ENCODE measurements around the gene ZNF790. TPM values are rescaled to one million over a fixed set of nuclear protein-coding genes. Genes with fewer than 3 reads are reported as not detected.
"Not testable (repeated sequence)": the region's sequence is repeated elsewhere in the genome, so short reads cannot be mapped to it uniquely, and the experiment has no call there.

Gene ZNF790
- total RNA-seq, 1 experiment from 2014 or later = 4.4 TPM

- no peak for DNase-seq (ENCODE audit: low spot score)
- intact Hi-C loops (cut with micrococcal nuclease; ENCODE audit: unreplicated experiment) = no loop called here
- POLR2A ChIA-PET (ENCODE audit: low non-redundant PET) = no interaction called here
- H3K36me3 ChIP-seq (ENCODE audit: insufficient read depth, low read length, poor library complexity, severe bottlenecking) = peaks cover 3% of the 10 kb centered on the region
- no TSS peak for BruUV-seq (replicated peaks)
- no peaks in the 10 kb centered on the region for H3K4me1 ChIP-seq (ENCODE audit: insufficient read depth, low read length, poor library complexity, severe bottlenecking)
- no peak overlapping the region for H3K27ac ChIP-seq (ENCODE audit: low read depth, low read length, poor library complexity, severe bottlenecking)
- no peak for TF ChIP-seq EZH2 (IDR thresholded peaks at IDR 0.05; ENCODE audit: borderline replicate concordance, low read depth, low read length, poor library complexity, severe bottlenecking)
- no peak for TF ChIP-seq CTCF (conservative IDR thresholded peaks at IDR 0.05; ENCODE audit: low read depth, low read length)
- no peaks in the 10 kb centered on the region for H3K27me3 ChIP-seq (replicated peaks; ENCODE audit: insufficient read depth, low read depth, low read length, poor library complexity)
- no peak overlapping the region for H3K4me3 ChIP-seq (ENCODE audit: low read depth, low read length, poor library complexity, severe bottlenecking)
- H3K9me3 ChIP-seq (ENCODE audit: low read depth, low read length, poor library complexity, severe bottlenecking) = peaks cover 28% of the 10 kb centered on the region
- CTCF ChIA-PET = no interaction called here
These were observed 32.8 kb downstream of the ZNF790 start for GRCh38 chr19:36805364-36805763.

- intact Hi-C loops (cut with micrococcal nuclease; ENCODE audit: unreplicated experiment) = loop anchor here (1.0 kb wide), 1 partner anchor 53 kb away; the partner anchor contains the start of gene ZNF345
- CTCF ChIA-PET = no interaction called here
- Histone ChIP-seq H3K4me3 (ENCODE audit: low read depth, low read length, poor library complexity, severe bottlenecking) (peak overlapping the region; percentile 59), H3K9me3 (ENCODE audit: low read depth, low read length, poor library complexity, severe bottlenecking) (peaks cover 21% of the 10 kb centered on the region), H3K36me3 (ENCODE audit: insufficient read depth, low read length, poor library complexity, severe bottlenecking) (no peaks in the 10 kb centered on the region), H3K27ac (ENCODE audit: low read depth, low read length, poor library complexity, severe bottlenecking) (no peak overlapping the region), H3K4me1 (ENCODE audit: insufficient read depth, low read length, poor library complexity, severe bottlenecking) (no peaks in the 10 kb centered on the region), H3K27me3 (replicated peaks; ENCODE audit: insufficient read depth, low read depth, low read length, poor library complexity) (no peaks in the 10 kb centered on the region)
- TSS peak; percentile 80 for BruUV-seq (replicated peaks)
- no peak for DNase-seq (ENCODE audit: low spot score)
- POLR2A ChIA-PET (ENCODE audit: low non-redundant PET) = interaction anchor here (0.6 kb wide), 1 partner anchor 18 kb away, joined by 3 read pairs; no protein-coding TSS in a partner anchor
- TF ChIP-seq CTCF (conservative IDR thresholded peaks at IDR 0.05; ENCODE audit: low read depth, low read length) = no peak
- TF ChIP-seq EZH2 (IDR thresholded peaks at IDR 0.05; ENCODE audit: borderline replicate concordance, low read depth, low read length, poor library complexity, severe bottlenecking) = no peak
These were observed 40.4 kb downstream of the ZNF790 start for GRCh38 chr19:36797786-36798108.

DNA sequence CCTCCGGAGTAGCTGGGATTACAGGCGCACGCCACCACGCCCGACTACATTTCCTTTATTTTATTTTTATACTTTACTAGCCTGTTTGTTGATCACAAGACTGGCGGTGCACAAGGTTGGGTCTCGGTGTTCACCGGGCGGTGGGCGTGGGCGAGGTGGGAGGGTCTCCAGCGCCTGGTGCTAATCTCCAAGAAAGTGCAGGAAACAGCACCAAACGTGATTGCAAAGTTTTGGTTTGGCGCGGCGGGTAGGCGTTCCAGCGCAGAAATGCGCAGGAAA is 41.5 kb downstream of the ZNF790 start:
- H3K4me1 ChIP-seq (ENCODE audit: insufficient read depth, low read length, poor library complexity, severe bottlenecking) = no peaks in the 10 kb centered on the region
- peaks cover 21% of the 10 kb centered on the region for H3K9me3 ChIP-seq (ENCODE audit: low read depth, low read length, poor library complexity, severe bottlenecking)
- ChIA-PET POLR2A (ENCODE audit: low non-redundant PET) (no interaction called here), CTCF (no interaction called here)
- no peak for DNase-seq (ENCODE audit: low spot score)
- no TSS peak for BruUV-seq (replicated peaks)
- intact Hi-C loops (cut with micrococcal nuclease; ENCODE audit: unreplicated experiment) = no loop called here
- H3K27me3 ChIP-seq (replicated peaks; ENCODE audit: insufficient read depth, low read depth, low read length, poor library complexity) = no peaks in the 10 kb centered on the region
- no peak overlapping the region for H3K27ac ChIP-seq (ENCODE audit: low read depth, low read length, poor library complexity, severe bottlenecking)
- TF ChIP-seq EZH2 (IDR thresholded peaks at IDR 0.05; ENCODE audit: borderline replicate concordance, low read depth, low read length, poor library complexity, severe bottlenecking) = no peak
- no peaks in the 10 kb centered on the region for H3K36me3 ChIP-seq (ENCODE audit: insufficient read depth, low read length, poor library complexity, severe bottlenecking)
- H3K4me3 ChIP-seq (ENCODE audit: low read depth, low read length, poor library complexity, severe bottlenecking) = peak overlapping the region; percentile 59

GRCh38 chr19:36791420-36792141 is 46.6 kb downstream of the ZNF790 start:
- intact Hi-C loops (cut with micrococcal nuclease; ENCODE audit: unreplicated experiment); H3K36me3 ChIP-seq (ENCODE audit: insufficient read depth, low read length, poor library complexity, severe bottlenecking); H3K27ac ChIP-seq (ENCODE audit: low read depth, low read length, poor library complexity, severe bottlenecking); H3K27me3 ChIP-seq (replicated peaks; ENCODE audit: insufficient read depth, low read depth, low read length, poor library complexity); CTCF ChIA-PET; DNase-seq (ENCODE audit: low spot score); H3K4me3 ChIP-seq (ENCODE audit: low read depth, low read length, poor library complexity, severe bottlenecking); BruUV-seq (replicated peaks); H3K4me1 ChIP-seq (ENCODE audit: insufficient read depth, low read length, poor library complexity, severe bottlenecking); POLR2A ChIA-PET (ENCODE audit: low non-redundant PET): not testable (repeated sequence)
- H3K9me3 ChIP-seq (ENCODE audit: low read depth, low read length, poor library complexity, severe bottlenecking) = peaks cover 12% of the 10 kb centered on the region
